ENCODE data around the gene SLX4IP.
A peak's percentile ranks its signal among the peaks of the same experiment; 100 is the strongest.
"Not testable (repeated sequence)": the region's sequence is repeated elsewhere in the genome, so short reads cannot be mapped to it uniquely, and the experiment has no call there.

SLX4IP gene

DNA sequence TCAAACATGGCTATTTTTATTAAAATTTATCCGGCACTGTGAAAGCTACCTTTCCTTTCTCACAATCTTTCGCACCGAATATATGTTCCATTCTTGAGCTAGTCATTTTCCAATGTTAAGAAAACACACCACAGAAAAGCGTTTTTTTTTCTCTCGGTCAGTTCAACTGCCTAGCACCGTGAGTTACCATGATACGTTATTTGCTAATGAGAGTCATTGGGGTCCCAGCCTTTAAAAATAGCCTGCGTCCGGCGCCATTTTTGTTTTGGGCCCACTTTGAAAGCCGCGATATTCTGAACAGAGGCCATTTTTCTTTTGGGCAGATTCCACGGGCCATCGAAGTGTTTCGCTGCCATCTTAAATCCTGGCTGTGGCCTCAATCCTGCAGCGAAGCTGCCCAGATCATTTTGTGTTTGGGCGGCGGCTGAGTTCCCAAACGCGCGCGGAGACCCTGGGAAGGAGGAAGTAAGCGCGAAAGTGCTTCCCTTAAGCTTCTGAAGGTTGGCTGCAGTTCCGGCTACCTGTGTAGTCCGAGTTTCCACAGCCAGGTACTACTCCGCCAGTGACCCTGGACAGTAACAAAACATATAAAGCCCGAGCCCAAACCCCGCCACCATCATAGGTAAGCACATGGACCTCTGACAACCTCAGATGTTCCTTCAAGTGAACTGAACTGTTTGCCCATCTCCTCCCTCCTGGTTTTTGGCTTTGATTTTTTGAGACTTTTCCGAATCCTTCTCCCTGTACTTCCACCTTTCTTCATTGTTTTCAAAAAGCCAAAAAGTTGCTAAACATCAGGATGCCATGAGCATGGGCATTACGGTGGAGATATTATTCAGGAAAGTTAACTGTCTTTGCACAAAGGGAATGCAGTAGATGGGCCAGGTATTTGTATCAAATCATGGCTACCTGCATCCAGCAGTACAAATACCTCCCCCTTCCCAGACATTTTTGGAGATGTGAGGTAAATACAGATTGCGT is at the start of gene SLX4IP:
SLX4IP (plus strand) TSS at position 474 of the 981 bp plus-strand sequence. CDS start 22,900 bp downstream, outside the sequence.
- DNase-seq, result peak; percentile 78

DNA sequence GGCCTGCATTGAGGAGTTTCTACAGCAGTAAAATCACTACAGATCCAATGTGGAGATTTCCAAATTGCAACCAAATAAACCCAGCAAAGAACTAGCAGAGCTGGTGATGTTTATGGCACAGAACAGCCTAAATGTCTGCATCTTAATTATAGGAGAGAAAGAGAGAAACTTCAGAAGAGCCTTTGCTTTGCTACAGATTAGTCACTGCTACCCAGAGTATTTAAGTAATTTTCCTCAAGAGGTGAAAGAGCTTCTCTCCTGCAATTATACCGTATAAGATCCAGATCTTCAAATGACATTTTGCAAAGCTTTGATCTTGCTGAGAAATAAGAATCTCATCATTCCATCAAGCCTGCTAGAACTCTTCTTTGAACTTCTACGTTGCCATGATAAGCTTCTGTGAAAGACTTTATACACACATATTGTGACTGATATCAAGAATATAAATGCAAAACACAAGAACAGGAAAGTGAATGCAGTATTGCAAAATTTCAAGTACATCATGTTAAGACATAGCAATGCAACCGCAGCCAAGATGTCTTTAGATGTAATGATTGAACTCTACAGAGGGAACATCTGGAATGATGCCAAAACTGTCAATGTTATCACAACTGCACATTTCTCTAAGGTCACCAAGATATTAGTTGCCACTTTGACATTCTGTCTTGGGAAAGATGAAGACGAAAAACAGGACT is 49.1 kb upstream of the SLX4IP start:
- no peak for DNase-seq

DNA sequence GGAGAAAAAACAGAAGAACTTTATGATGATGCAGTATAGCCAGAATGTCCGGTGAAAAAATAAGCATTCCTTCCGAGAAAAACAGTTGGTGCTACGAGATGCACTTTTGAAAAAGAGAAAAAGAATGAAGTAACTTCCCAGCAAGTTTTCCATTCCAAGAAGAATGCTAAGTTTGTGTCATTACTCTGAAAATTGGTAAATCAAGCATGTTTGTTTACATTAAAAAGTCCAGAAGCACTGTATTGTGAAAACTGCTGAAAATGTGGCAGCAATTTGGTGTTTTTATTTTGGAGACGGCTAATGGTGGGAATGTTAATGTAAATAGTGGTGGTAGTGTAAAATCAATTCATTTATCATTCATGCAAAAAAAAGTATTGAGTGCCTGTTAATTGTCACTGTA is 47.4 kb upstream of the SLX4IP start:
- no peak for DNase-seq

DNA sequence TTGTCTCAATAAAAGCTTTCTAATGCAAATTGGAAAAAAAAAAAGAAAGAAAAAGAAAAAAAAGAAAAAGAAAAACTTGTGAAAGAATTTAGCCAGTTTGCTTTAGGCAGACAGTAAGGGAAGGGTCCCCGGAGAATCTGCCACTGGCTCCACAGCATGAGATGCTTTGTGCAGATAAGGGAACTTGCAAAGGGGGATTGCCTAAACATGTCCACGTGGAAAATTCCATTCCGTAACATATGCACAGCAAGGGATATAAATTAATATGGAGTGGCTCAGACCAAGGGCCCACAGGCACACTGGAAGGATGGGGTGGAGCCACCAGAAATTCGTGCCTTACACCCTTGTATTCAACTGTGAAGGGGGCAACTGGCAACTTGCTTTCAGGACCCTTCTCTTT is 46.5 kb upstream of the SLX4IP start:
- no peak for DNase-seq

- DNase-seq, result no peak
Measured at GRCh38 chr20:10390709-10391108, 44.4 kb upstream of the SLX4IP start.

GRCh38 chr20:10394752-10395151 is 40.4 kb upstream of the SLX4IP start:
- not testable (repeated sequence) for DNase-seq

DNA sequence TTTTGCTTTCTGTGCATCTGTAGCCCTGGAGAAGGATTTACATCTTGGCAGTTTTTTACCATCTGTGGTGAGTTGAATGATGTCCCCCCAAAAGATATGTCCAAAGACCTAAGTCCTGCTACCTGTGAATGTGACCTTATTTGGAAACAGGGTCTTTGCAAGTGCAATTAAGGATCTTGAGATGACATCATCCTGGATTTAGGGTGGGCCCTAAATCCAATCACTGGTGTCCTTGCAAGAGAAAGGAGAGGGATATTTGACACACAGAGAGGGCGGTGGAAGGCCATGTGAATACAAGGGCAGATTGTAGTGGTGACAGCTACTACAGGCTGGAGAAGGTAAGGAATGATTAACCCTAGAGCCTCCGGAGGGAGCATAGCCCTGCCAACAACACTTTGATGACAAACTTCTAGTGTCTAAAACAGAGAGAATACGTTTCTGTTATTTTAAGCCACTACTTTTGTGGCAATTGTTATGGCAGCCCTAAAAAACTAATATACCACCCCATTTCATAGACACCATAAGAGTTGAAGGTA is 36.2 kb upstream of the SLX4IP start:
- DNase-seq, result no peak

GRCh38 chr20:10402938-10403608 is 32.0 kb upstream of the SLX4IP start:
- DNase-seq, result no peak

GRCh38 chr20:10404023-10404628 is 31.0 kb upstream of the SLX4IP start:
- DNase-seq, result no peak

DNA sequence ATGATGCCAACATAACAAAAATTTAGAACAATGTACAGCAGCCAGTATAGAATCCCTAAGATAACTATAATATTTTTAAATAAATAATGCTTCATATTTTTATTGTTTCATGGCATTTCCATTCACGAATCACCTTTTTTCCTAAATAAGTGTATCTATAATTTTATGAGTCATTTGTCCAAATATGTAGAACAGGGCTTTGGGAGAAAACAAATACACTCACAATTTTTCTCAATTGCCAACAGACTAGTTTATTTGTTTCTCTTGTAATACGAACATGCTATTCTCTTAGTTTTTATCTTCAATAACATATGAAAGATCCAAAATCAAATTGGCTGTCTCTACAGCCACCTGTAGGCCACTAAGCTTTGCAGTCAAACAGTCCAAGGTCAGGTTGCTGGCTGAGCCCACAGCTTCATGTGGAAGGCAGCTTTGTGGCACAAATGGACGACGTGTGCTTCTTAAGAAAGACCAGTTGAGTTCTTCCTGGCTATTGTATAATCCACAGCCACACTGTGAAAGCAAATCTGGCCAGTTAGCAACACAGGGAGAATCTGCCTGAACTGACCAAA is 30.1 kb upstream of the SLX4IP start:
- DNase-seq, result no peak

- no peak for DNase-seq
Measured at GRCh38 chr20:10408108-10408813, 26.8 kb upstream of the SLX4IP start.

GRCh38 chr20:10411673-10412072 is 23.4 kb upstream of the SLX4IP start:
- DNase-seq, result no peak

DNA sequence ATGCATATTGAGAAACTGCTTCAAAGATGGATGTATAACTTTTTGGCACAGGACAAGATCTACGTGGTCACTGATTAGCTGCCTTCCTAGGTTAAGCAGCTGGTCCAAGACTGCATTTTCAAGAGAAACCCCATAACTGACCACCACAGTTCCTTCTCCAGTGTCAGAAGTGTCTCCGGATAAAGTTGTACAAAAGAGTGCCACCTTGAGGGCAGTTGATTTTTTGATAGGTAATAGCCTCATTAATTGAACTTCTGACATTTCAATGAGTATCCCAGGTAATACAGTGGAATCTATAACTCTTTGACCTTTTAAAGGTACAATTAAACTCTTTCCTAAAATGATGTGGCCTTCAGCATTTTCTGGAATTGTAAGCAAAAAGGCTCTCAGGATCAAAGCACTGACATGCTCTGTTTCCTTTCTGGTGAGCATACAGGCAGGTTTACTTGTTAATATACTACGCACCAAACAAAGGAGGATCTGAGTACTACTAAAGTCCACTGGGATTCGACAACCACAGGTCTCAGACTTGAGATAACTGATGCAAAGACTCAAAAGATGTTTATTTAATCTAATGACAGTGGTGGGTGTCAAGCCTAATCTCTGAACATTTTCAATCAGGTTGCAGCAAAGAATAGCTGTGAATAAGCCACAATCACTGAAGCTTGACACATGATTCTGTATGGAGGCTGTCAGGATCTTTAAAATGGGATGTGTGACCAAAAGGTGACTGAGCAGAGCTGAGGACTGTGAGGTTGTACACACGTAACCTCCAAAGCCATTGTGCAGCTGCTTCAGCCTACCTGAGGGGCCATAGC is 22.3 kb upstream of the SLX4IP start:
- no peak for DNase-seq

DNA sequence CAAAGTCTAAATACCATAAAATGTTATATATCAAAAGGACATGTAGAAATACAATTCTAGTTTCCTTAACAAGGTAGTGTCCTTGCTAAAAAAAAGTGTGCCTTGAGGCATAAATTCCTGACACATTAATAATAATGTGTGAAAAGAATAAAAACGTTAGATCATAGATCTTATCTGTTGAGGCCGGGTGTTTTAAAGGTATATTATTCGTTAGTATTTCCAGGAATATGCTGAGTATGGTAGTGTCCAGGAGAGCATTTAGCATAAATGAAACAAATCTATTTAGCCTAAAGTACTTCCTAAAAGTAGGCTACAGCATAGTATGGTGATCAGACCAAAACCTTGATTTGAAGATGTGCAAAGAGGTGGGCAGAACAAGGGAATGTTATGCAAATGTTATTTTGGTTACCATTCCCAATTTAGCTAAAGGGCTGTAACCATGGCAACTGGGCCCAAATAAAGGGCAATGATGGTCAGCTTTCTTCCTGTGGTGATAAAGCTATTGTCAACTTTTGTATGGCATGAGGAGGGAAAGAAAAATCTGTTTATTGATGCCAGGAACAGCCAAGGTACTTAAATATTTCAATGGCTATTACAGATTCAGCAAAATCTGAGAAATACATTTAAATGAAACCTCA is 20.0 kb upstream of the SLX4IP start:
- no peak for DNase-seq

- not testable (repeated sequence) for DNase-seq
Measured at GRCh38 chr20:10417218-10417617, 17.9 kb upstream of the SLX4IP start.

DNA sequence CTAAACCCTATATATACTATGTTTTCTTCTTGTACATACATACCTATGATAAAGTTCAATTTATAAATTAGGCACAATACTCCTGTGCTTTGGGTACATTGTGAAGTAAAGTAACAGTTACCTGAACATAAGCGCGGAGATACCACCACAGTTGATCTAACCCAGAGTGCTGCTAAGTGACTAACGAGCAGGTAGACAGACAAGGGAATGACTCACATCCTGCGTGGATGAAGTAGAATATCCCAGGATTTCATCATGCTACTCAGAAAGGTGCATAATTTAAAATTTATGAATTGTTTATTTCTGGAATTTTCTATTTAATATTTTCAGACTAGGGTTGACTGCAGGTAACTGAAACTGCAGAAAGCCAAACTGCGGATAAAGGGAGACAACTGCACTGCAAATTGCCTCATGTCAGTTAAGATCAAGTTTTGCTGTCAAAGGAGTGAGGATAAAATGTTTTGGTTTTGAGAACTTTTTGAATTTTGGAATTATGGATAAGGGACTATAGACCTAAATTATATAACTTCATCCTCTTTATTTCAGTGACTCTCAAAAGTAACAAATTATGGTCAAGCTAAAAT is 15.5 kb upstream of the SLX4IP start:
- no peak for DNase-seq

DNA sequence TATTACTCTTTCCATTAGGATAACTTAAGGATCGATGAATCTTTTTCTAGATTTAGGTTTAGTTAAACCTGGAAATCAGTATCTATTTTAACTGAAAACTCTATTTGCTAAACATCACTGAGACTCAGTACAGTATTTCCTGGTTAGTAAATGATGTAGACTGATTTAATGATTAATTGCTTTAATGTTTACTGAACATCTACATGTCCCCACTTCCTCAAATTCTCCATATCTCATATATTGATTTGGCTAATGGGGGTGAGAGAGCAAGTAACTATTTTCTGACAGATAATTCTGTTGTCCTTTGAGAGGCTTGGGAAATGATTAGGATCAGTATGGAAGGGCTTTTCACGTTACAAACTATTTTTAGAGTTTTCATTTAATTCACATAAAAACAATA is 11.4 kb upstream of the SLX4IP start:
- DNase-seq, result no peak

GRCh38 chr20:10427060-10427692 is 7.9 kb upstream of the SLX4IP start:
- peak; percentile 38 for DNase-seq

GRCh38 chr20:10428008-10428407 is 7.1 kb upstream of the SLX4IP start:
- DNase-seq, result no peak
